HepG2 (cell line): ENCODE measurements around the gene HCRTR1. TPM values are rescaled to one million over a fixed set of nuclear protein-coding genes. Genes with fewer than 3 reads are reported as not detected.

ENCODE experiments used
- ATAC-seq: fragments of 200-7000 bp; cut with Tn5 transposase; 3 replicates; pipeline ENCODE4 v1.9.1; 2020; ENCODE audit warnings: mild to moderate bottlenecking, moderate library complexity
- BruUV-seq: library from RNA; stranded (reverse); fragments of 400-500 nt; replicated peaks from 2 replicates; lab custom pipeline; 2021; lab: Mats Ljungman, UMichigan
- CTCF ChIA-PET: fragments of 300-600 bp; formaldehyde crosslinking; extraction: SDS; loops from one replicate; lab custom pipeline; 2021; ENCODE audit warnings: low total read pairs, inconsistent platforms, low intra/inter-chr PET ratio; lab: Yijun Ruan, JAX
- POLR2A ChIA-PET: fragments of 350-600 bp; sonication (Branson Sonifier 250); formaldehyde crosslinking; loops from one replicate; lab custom pipeline; 2020; ENCODE audit warnings: antibody characterized with exemption, inconsistent platforms; lab: Yijun Ruan, JAX
- DNase-seq: peaks from one replicate; pipeline ENCODE4 v3.0.0-alpha.2; 2015; ENCODE audit warnings: low spot score
- FAIRE-seq: peaks from 3 replicates; lab custom pipeline; 2011; peaks lifted over from hg19 to GRCh38; lab: Jason Lieb, UNC
- H2AFZ ChIP-seq: one replicate; pipeline ENCODE4 v1.6.1; 2011; ENCODE audit warnings: low read length, inconsistent platforms
- H3K27ac ChIP-seq: fragments of 300-600 bp; 3 replicates; pipeline ENCODE4 v1.8.0; 2011; ENCODE audit warnings: mixed run types, mild to moderate bottlenecking, mixed read lengths, low read length, inconsistent platforms; ENCODE audit not compliant: insufficient read depth; ENCODE audit errors: extremely low read length
- H3K27me3 ChIP-seq, 2 experiments: fragments of 200-600 bp in 1 of 2; 2 replicates in 1 of 2; 3 replicates in 1 of 2; pipeline versions ENCODE4 v1.6.0 to v1.8.0; 2011; ENCODE audit warnings: low read length in 2 of 2, mild to moderate bottlenecking in 2 of 2, moderate library complexity in 2 of 2, inconsistent platforms in 1 of 2; ENCODE audit not compliant: insufficient read depth in 2 of 2, control insufficient read depth in 1 of 2
- H3K36me3 ChIP-seq, 2 experiments: fragments of 200-600 bp in 1 of 2; replicated peaks in 1 of 2; 2 replicates in 1 of 2; 3 replicates in 1 of 2; pipeline versions ENCODE4 v1.5.1 to v1.8.0; 2011; ENCODE audit warnings: low read length in 2 of 2, inconsistent platforms in 1 of 2; ENCODE audit not compliant: insufficient read depth in 2 of 2, control insufficient read depth in 1 of 2
- H3K4me1 ChIP-seq: 2 replicates; pipeline ENCODE4 v1.5.1; 2012; ENCODE audit warnings: low read length, inconsistent platforms; ENCODE audit not compliant: insufficient read depth
- H3K4me2 ChIP-seq: 2 replicates; pipeline ENCODE4 v1.6.0; 2011; ENCODE audit warnings: low read depth, low read length, inconsistent platforms
- H3K4me3 ChIP-seq, 3 experiments: fragments of 200-600 bp in 1 of 3; sonication (generic), shearing (Covaris generic) in 1 of 3; replicated peaks in 1 of 3; 2 replicates each; pipeline ENCODE4 v1.5.1; 2011 to 2016; ENCODE audit warnings: low read length in 3 of 3, inconsistent platforms in 2 of 3, low read depth in 2 of 3, mild to moderate bottlenecking in 2 of 3, control low read depth in 1 of 3, mixed read lengths in 1 of 3; ENCODE audit not compliant: insufficient read depth in 1 of 3
- H3K79me2 ChIP-seq: one replicate; pipeline ENCODE4 v1.6.1; 2011; ENCODE audit warnings: low read length, inconsistent platforms; ENCODE audit not compliant: insufficient read depth
- H3K9ac ChIP-seq: 2 replicates; pipeline ENCODE4 v1.6.0; 2011; ENCODE audit warnings: mild to moderate bottlenecking, low read depth, low read length, inconsistent platforms; ENCODE audit not compliant: insufficient read depth
- H3K9me3 ChIP-seq: 2 replicates; pipeline ENCODE4 v1.5.1; 2012; ENCODE audit warnings: mild to moderate bottlenecking, low read length
- H4K20me1 ChIP-seq: 2 replicates; pipeline ENCODE4 v1.6.0; 2011; ENCODE audit warnings: inconsistent platforms, mild to moderate bottlenecking, low read length, moderate library complexity; ENCODE audit not compliant: insufficient read depth
- AKAP8 ChIP-seq: sonication (generic); formaldehyde crosslinking; IDR thresholded peaks from 2 replicates; pipeline ENCODE4 v1.5.1; 2020; ENCODE audit warnings: mild to moderate bottlenecking, missing genetic modification reagents
- ERF ChIP-seq: IDR thresholded peaks from 2 replicates; pipeline ENCODE4 v1.6.1; 2018; ENCODE audit warnings: missing biosample characterization, missing genetic modification reagents
- GFI1 ChIP-seq: sonication (generic); formaldehyde crosslinking; IDR thresholded peaks from 2 replicates; pipeline ENCODE4 v1.5.0; 2020; ENCODE audit warnings: missing genetic modification reagents, mild to moderate bottlenecking, borderline replicate concordance
- MYC ChIP-seq: sonication (generic); formaldehyde crosslinking; IDR thresholded peaks from 2 replicates; pipeline ENCODE4 v1.9.0; 2021; ENCODE audit warnings: missing genetic modification reagents, borderline replicate concordance
- NBN ChIP-seq: fragments of 450-650 bp; conservative IDR thresholded peaks from 2 replicates; pipeline ENCODE4 v1.6.1; 2017
- NONO ChIP-seq, 2 experiments: fragments of 450-650 bp in 1 of 2; sonication (generic) in 1 of 2; formaldehyde crosslinking in 1 of 2; IDR thresholded peaks in 1 of 2; conservative IDR thresholded peaks in 1 of 2; 2 replicates each; pipeline versions ENCODE4 v1.6.1 to v1.8.0; 2017 to 2022; ENCODE audit warnings: mild to moderate bottlenecking in 1 of 2, missing genetic modification reagents in 1 of 2, moderate library complexity in 1 of 2
- NPAS2 ChIP-seq: sonication (generic); formaldehyde crosslinking; IDR thresholded peaks from 2 replicates; pipeline ENCODE4 v1.8.0; 2022; ENCODE audit warnings: mild to moderate bottlenecking, missing genetic modification reagents, borderline replicate concordance
- PHF20 ChIP-seq: sonication (generic); formaldehyde crosslinking; IDR thresholded peaks from 2 replicates; pipeline ENCODE4 v1.5.0; 2020; ENCODE audit warnings: mild to moderate bottlenecking, missing genetic modification reagents
- POLR2A ChIP-seq, 2 experiments: IDR thresholded peaks; 2 replicates each; pipeline ENCODE4 v1.6.1; 2011; ENCODE audit warnings: low read depth in 2 of 2, low read length in 2 of 2, mild to moderate bottlenecking in 1 of 2, moderate library complexity in 1 of 2; ENCODE audit not compliant: insufficient read depth in 1 of 2
- SIN3A ChIP-seq: IDR thresholded peaks from 2 replicates; pipeline ENCODE4 v1.6.1; 2011; ENCODE audit warnings: low read depth, mild to moderate bottlenecking, control low read depth, low read length, borderline replicate concordance
- TCF7 ChIP-seq: sonication (generic); IDR thresholded peaks from 2 replicates; pipeline ENCODE4 v1.6.1; 2016; ENCODE audit warnings: antibody characterized with exemption, low read depth
- ZNF510 ChIP-seq: sonication (generic); formaldehyde crosslinking; IDR thresholded peaks from 2 replicates; pipeline ENCODE4 v1.4.0; 2020; ENCODE audit warnings: low read depth, mild to moderate bottlenecking, missing genetic modification reagents
- ZNF761 ChIP-seq: sonication (generic); formaldehyde crosslinking; conservative IDR thresholded peaks from 2 replicates; pipeline ENCODE4 v1.4.0; 2020; ENCODE audit warnings: mild to moderate bottlenecking, missing genetic modification reagents
- WGBS: methylation state at CpG from one replicate; pipeline ENCODE4 v1.1.6; 2017; ENCODE audit warnings: low lambda C conversion rate; 5-methylcytosine and 5-hydroxymethylcytosine counted together
- in situ Hi-C: cut with HindIII; loops from 2 replicates; pipeline ENCODE4 v1.10.0; 2017; ENCODE audit warnings: low pct_unique_long_range_greater_than_20kb; ENCODE audit not compliant: extremely low pct_ligation_motif_present
- intact Hi-C: fragments of 100-400 bp; cut with micrococcal nuclease; formaldehyde crosslinking; loops from one replicate; pipeline ENCODE4 v1.10.0; 2022; ENCODE audit not compliant: unreplicated experiment
- polyA plus RNA-seq, 8 experiments: library from polyadenylated mRNA; depleted of rRNA in 3 of 8; stranded (reverse) in 7 of 8; unstranded in 1 of 8; fragments of >200 nt; fragmentation: Illumina TruSeq in 4 of 8; extraction: Trizol in 4 of 8; gene quantifications; 2 replicates each; pipeline versions ENCODE4 v1.2.1 to v1.2.3, GENCODE V29; 2011 to 2016; ENCODE audit warnings: low read depth in 4 of 8, missing spikeins in 1 of 8, mixed read lengths in 1 of 8; ENCODE audit not compliant: insufficient read depth in 1 of 8
- total RNA-seq, 5 experiments: library from RNA; depleted of rRNA; stranded (reverse); fragments of >200 nt; fragmentation: Illumina TruSeq; extraction: Trizol; gene quantifications; 2 replicates each; pipeline ENCODE4 v1.2.3, GENCODE V29; 2016; ENCODE audit warnings: low read depth in 1 of 5
- TF ChIP-seq, protein P1 (sequence below): sonication (generic); formaldehyde crosslinking; IDR thresholded peaks from 2 replicates; pipeline ENCODE4 v1.4.0; 2020; ENCODE audit warnings: missing genetic modification reagents

Gene HCRTR1
- total and polyA plus RNA-seq, 2 of the 13 experiments (the other 11 are each of a cell fraction or from before 2014, with no cell fraction given), result not detected

DNA sequence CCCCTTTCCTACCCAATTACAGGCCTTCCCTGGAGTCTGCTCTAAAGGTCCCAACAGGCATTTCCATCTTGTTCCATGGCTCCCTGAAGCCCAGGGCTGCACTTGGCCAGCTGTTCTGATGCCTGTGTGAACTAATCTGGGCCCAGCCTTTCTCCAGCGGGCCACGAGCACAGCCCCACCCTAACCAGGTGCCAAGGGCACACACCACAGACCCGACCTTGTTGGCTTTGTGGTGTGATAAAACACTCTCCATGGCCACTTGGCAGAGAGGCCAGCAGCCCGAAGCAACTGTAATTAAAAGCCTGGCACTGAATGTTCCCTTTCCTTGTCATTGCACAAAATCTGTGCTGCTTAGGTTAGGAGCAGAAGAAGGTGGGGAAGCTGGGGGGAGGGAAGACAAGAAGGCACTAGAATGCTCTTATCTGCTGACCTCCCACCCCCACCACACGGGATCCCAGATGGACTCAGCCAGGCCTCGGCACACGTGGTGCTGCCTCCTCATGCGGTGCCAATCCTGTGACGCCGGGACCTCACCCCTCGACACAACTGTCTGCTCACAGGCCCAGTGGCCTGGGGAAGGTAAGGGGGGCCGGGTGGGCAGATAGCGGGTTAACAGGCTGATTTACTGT lies 9.9 kb downstream of the HCRTR1 start:
- Histone ChIP-seq H2AFZ (no peak overlapping the region), H3K27me3 (no peaks in the 10 kb centered on the region), H3K36me3 (peaks cover 23 to 41% of the 10 kb centered on the region in 2 experiments; a peak in 4 of 5 replicates), H3K4me1 (no peaks in the 10 kb centered on the region), H3K4me2 (no peak overlapping the region), H3K9me3 (no peaks in the 10 kb centered on the region), H4K20me1 (no peaks in the 10 kb centered on the region)
- in situ Hi-C loops (no loop called here), intact Hi-C loops (no loop called here)
- FAIRE-seq, result no peak
- no TSS peak for BruUV-seq
- no peak for ATAC-seq
- TF ChIP-seq NBN, result no peak
- TF ChIP-seq ERF (CRISPR knock-in tag), result no peak
- no peak for TF ChIP-seq ZNF761 (CRISPR knock-in tag)
- TF ChIP-seq GFI1 (CRISPR knock-in tag), result no peak
- no peak for TF ChIP-seq POLR2A (IDR thresholded peaks at IDR 0.05; ENCODE audit: insufficient read depth in 1 of 2, low read depth in 2 of 2, low read length in 2 of 2)
- TF ChIP-seq PHF20 (CRISPR knock-in tag), result no peak
- TF ChIP-seq ZNF510 (CRISPR knock-in tag), result no peak
- no peak for TF ChIP-seq SIN3A
- TF ChIP-seq, all 625 proteins: peak for 0
- Histone ChIP-seq H3K9ac (no peak overlapping the region), H3K79me2 (no peaks in the 10 kb centered on the region), H3K27ac (no peak overlapping the region), H3K4me3 (no peak overlapping the region)
- CTCF ChIA-PET, result no interaction called here
- DNase-seq, result no peak
- POLR2A ChIA-PET, result interaction anchor here (1.3 kb wide), 1 partner anchor 9 kb away, joined by 3 read pairs; no protein-coding TSS in a partner anchor
- WGBS, result 91% methylated on average over 10 of the region's 13 CpGs

GRCh38 chr1:31627930-31628559 lies 10.6 kb downstream of the HCRTR1 start:
- no peak for DNase-seq
- 91% methylated on average over 5 of the region's 11 CpGs for WGBS
- TF ChIP-seq, protein P1, sequence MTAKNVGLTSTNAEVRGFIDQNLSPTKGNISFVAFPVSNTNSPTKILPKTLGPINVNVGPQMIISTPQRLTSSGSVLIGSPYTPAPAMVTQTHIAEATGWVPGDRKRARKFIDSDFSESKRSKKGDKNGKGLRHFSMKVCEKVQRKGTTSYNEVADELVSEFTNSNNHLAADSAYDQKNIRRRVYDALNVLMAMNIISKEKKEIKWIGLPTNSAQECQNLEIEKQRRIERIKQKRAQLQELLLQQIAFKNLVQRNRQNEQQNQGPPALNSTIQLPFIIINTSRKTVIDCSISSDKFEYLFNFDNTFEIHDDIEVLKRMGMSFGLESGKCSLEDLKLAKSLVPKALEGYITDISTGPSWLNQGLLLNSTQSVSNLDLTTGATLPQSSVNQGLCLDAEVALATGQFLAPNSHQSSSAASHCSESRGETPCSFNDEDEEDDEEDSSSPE (CRISPR knock-in tag), result no peak
- TF ChIP-seq MYC (CRISPR knock-in tag) (no peak), AKAP8 (CRISPR knock-in tag) (no peak), NONO (IDR thresholded peaks at IDR 0.05) (no peak), NONO (CRISPR knock-in tag; conservative IDR thresholded peaks at IDR 0.05) (no peak), TCF7 (no peak), NPAS2 (CRISPR knock-in tag) (no peak)
- ChIA-PET CTCF (no interaction called here), POLR2A (interaction anchor here (1.3 kb wide), 1 partner anchor 10 kb away, joined by 3 read pairs; no protein-coding TSS in a partner anchor)
- no peak overlapping the region for H3K27ac ChIP-seq
- no peaks in the 10 kb centered on the region for H4K20me1 ChIP-seq
- no peak overlapping the region for H3K4me2 ChIP-seq
- H2AFZ ChIP-seq, result no peak overlapping the region
- in situ Hi-C loops, result no loop called here
- H3K79me2 ChIP-seq, result no peaks in the 10 kb centered on the region
- no peak for FAIRE-seq
- H3K9ac ChIP-seq, result no peak overlapping the region
- H3K4me3 ChIP-seq, result no peak overlapping the region
- intact Hi-C loops, result no loop called here
- BruUV-seq, result no TSS peak
- no peaks in the 10 kb centered on the region for H3K9me3 ChIP-seq
- no peaks in the 10 kb centered on the region for H3K4me1 ChIP-seq
- peaks cover 28 to 47% of the 10 kb centered on the region in 2 experiments; a peak in 4 of 5 replicates for H3K36me3 ChIP-seq
- no peak for ATAC-seq
- no peaks in the 10 kb centered on the region for H3K27me3 ChIP-seq
